ENCODE measurements around the gene TRAK2.
"Not testable (repeated sequence)": the region's sequence is repeated elsewhere in the genome, so short reads cannot be mapped to it uniquely, and the experiment has no call there.

TRAK2 gene

GRCh38 chr2:201414099-201415023, 36.9 kb downstream of the TRAK2 start:
- no peak for DNase-seq

GRCh38 chr2:201413552-201413951, 37.7 kb downstream of the TRAK2 start:
- no peak for DNase-seq

DNA sequence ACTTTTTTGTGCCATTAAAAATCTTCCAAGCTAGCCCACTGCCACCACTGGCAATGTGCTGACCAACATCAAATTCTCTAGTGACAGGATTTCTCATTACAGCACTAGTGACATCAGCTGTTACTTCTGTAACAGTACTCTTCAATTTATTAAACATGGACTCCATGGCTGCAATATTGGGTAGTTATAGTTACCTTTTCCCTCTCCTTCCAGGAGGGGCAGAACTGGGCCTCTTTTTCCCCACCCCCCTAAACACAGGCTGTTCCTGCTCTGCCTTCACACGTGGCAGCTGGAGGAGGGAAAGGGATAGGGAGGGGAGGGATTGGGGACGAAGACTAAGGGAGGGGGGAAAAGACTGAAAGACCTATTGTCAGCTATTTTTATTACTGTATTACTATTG, 38.1 kb downstream of the TRAK2 start:
- DNase-seq, result no peak

- no peak for DNase-seq
Observed at GRCh38 chr2:201411421-201411820, 39.8 kb downstream of the TRAK2 start.

DNA sequence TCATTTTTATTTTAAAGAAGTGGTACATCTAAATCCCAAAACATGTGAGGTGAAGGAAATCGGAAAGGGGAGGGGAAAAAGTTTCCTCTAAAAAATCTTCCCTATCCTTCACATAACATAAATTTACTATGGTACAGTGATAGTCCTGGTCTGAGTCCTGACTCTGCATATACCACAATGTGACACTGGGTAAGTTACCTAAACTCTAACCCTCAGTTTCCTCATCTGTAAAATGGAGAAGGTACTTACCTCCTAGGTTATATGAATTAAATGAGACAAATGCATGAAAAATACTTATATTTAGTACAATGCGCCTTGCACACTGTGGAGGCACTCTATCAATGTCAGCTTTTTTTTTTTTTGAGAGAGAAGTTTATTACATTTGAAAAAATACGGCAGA, 42.3 kb downstream of the TRAK2 start:
- DNase-seq, result no peak

GRCh38 chr2:201407265-201407664, 44.0 kb downstream of the TRAK2 start:
- DNase-seq, result no peak

GRCh38 chr2:201406077-201406662, 45.1 kb downstream of the TRAK2 start:
- no peak for DNase-seq

GRCh38 chr2:201404699-201405280, 46.5 kb downstream of the TRAK2 start:
- no peak for DNase-seq

- no peak for DNase-seq
Observed at GRCh38 chr2:201403880-201404279, 47.4 kb downstream of the TRAK2 start.

GRCh38 chr2:201402651-201403562, 48.4 kb downstream of the TRAK2 start:
- DNase-seq, result no peak

DNA sequence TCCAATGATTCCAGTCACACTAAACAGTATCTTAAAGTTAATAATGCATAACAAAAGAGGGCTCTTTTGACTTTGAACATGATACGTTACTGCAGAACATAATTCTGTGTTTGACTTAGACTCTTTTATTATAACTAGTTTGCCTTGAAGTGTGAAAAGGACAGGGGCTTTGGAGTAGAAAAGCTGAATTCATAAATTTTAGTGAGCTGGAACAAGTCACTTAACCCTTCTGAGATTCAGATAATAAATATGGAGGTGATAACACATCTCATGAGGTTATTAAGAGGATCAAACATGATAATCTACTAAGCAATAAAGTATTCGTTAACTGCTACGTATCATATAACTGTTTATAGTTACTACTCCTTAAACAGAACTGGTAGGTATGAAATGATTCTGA, 49.4 kb downstream of the TRAK2 start:
- DNase-seq, result no peak

GRCh38 chr2:201396595-201396994, 54.7 kb downstream of the TRAK2 start:
- DNase-seq, result no peak

- no peak for DNase-seq
Observed at GRCh38 chr2:201383136-201383535, 68.1 kb downstream of the TRAK2 start.

DNA sequence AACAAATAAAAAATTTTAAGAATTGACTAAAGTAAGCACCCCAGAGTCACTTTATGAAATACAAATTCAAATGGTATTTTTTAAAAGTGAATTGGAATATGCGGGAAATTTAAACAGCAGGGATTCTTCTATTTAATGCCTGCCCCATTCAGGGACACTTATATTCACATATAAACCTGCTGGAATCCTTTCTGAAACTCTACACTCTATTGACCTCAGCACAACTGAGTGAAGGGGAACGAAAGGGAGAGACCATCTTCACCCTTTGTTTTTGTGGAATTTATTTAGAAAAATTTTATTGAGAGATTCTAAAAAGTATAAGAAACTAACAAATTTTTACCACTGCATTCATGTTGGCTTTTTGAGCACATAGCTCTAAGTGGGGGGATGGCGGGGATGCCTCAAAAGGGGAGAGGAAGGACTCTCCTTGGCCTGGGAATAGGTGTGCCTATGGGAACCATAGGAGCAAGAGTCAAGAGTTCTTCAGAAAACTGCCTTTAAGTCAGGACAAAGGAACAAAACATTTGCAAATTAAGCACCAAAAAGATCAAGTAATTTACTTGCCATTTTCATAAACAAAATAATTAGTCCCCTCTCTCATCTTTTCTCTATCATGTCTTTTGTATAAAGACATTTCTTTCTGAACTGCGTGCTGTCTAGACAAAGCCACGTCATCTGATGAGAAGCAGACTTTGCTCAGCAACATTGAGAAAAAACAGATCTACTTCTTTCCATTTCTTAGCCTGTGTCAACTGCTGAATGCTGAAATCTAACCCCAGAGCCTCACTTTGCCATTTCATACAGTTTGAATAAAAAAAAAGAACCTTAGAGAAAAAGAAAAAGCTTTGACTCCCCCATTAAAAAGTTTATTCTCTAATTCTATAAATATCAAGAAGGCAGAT, 72.5 kb downstream of the TRAK2 start:
- no peak for DNase-seq

DNA sequence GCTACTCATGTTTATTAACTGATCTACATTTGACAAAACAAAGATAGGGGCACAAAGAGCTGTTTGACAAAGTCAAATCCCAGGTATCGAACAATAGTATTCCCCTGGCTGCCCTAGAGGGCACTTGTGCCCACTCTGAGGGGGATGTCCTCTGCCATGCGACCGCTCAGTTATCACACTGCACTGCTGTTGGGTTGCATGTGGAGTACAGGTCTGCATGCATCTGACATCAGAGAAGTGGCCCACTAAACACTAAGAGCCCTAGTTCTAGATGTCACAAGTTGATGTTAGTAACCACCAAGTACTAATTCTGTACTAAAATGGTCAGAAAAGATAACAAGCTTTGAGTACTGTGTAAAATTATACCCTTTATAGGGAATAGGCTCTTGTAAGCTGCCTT, 74.0 kb downstream of the TRAK2 start:
- DNase-seq, result no peak

- DNase-seq, result no peak
Observed at GRCh38 chr2:201369775-201370174, 81.5 kb downstream of the TRAK2 start.

DNA sequence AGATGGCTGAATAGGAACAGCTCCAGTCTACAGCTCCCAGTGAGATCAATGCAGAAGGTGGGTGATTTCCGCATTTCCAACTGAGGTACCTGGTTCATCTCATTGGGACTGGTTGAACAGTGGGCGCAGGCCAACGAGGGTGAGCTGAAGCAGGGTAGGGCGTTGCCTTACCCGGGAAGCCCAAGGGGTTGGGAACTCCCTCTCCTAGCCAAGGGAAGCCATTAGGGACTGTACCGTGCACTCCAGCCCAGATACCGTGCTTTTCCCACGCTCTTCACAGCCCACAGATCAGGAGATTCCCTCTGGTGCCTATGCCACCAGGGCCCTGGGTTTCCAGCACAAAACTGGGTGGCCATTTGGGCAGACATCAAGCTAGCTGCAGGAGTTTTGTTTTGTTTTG, 81.9 kb downstream of the TRAK2 start:
- DNase-seq, result not testable (repeated sequence)

- DNase-seq, result no peak
Observed at GRCh38 chr2:201366146-201366545, 85.1 kb downstream of the TRAK2 start.

- peak; percentile 41 for DNase-seq
Observed at GRCh38 chr2:201363857-201364560, 87.2 kb downstream of the TRAK2 start.

DNA sequence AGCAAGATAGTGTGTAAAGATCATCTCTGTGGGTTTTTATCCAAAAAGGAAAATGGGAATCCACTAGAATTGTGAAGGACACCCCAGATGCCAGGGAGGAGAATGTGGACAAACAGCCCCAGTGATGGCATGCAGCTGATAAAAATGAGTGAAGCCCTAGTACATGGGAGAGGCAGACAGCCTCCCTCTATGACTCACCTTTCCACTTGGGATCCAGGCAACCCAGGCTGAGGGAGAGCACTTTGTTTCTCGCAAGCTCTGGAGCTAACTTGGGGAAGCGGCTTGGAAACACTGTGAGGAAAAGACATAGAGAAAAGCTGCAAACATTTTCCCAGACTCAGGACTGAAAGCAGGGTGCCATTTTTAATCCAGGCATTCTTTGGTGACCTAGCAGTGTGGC, 88.9 kb downstream of the TRAK2 start:
- no peak for DNase-seq

GRCh38 chr2:201361078-201361733, 90.1 kb downstream of the TRAK2 start:
- DNase-seq, result peak; percentile 23
